Left cardiac atrium (tissue), 4 donors: ENCODE measurements around the gene BAIAP2L2. TPM values are rescaled to one million over a fixed set of nuclear protein-coding genes. Genes with fewer than 3 reads are reported as not detected.
"Not testable (repeated sequence)": the region's sequence is repeated elsewhere in the genome, so short reads cannot be mapped to it uniquely, and the experiment has no call there.

Experiments
- ATAC-seq, 2 donors: fragments of 200-7000 bp; cut with Tn5 transposase; one replicate each; pipeline ENCODE4 v1.9.1; 2020; ENCODE audit warnings: mild to moderate bottlenecking in 2 of 2, moderate library complexity in 2 of 2
- DNase-seq: peaks from one replicate; pipeline ENCODE4 v3.0.0-alpha.2; 2020
- intact Hi-C, 2 donors: fragments of 100-400 bp; cut with DNase I; formaldehyde crosslinking; loops; one replicate each; pipeline versions ENCODE4 v1.14.1 to v1.15.1; 2022 to 2023
- long read RNA-seq: library from polyadenylated mRNA; unstranded; transcript quantifications from one replicate; pipeline ENCODE4 v2.0.0, GENCODE V29; 2021
- total RNA-seq, 2 donors: library from RNA; stranded (reverse); fragmentation: NEBNext Ultra II Directional; extraction: Animal tissue kit (Norgen Biotek cat#: 25700); gene quantifications; one replicate each; pipeline ENCODE4 v1.2.1, GENCODE V29; 2021
- donor health status: DM: no; HTN: yes; CAD: no.
- donor health status: DM: no; HTN: yes; CAD: no; lungs with severe emphysema.
- donor health status: DM: yes; HTN: yes; CAD: no.
- donor health status: Dilated cardiomyopathy.

BAIAP2L2 gene, protein sequence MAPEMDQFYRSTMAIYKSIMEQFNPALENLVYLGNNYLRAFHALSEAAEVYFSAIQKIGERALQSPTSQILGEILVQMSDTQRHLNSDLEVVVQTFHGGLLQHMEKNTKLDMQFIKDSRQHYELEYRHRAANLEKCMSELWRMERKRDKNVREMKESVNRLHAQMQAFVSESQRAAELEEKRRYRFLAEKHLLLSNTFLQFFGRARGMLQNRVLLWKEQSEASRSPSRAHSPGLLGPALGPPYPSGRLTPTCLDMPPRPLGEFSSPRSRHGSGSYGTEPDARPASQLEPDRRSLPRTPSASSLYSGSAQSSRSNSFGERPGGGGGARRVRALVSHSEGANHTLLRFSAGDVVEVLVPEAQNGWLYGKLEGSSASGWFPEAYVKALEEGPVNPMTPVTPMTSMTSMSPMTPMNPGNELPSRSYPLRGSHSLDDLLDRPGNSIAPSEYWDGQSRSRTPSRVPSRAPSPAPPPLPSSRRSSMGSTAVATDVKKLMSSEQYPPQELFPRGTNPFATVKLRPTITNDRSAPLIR
- total RNA-seq: under 1 TPM; 0.63 to 0.65 TPM
- long read RNA-seq: 0 reads

DNA sequence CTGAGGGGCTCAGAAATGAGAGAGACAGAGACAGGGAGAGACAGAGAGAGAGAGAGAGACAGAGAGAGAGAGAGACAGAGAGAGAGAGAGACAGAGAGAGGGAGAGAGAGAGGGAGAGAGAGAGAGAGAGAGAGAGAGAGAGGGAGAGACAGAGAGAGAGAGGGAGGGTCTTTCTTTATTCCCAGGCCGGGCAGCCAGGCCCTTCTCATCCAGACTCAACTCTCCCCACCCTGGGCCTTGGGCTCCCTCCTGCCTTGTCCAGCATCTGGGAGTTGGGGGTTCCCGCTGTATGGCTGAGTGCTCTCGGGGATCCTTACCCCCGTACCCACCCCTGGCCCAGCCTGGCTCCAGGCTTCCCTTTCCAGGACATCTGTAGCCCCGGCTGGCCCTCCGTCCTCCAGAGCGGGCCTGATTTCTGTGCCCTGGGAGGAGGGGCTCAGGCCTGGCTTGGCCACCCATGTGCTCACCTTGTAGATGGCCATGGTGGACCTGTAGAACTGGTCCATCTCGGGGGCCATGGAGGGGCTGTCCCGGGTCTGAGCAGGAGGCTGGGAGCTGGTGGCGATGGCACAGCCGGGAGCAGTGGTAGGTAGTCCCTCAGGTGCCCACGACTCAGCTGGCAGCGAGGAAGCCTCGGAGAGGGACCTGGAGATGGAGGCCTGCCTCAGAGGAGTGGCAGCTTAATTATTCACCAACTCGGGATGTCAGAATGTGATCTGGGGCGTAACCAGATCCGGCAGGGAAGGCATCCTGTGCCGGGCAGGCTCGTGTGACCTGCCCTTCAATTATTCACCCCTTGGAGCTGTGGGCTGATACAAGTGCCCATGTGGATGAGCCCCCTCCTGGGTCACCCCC is at the start of gene BAIAP2L2:
Gene BAIAP2L2, minus strand, starts transcription at position 677 of the 855 bp plus-strand sequence. Its CDS starts 159 bp downstream, at position 518.
- intact Hi-C loops: loop anchor here (10.0 kb wide), 4 partner anchors 55 to 195 kb away; partner anchors contain the start of gene MAFF (in 1 of the 2)
- ATAC-seq (no peak), DNase-seq (no peak)

DNA sequence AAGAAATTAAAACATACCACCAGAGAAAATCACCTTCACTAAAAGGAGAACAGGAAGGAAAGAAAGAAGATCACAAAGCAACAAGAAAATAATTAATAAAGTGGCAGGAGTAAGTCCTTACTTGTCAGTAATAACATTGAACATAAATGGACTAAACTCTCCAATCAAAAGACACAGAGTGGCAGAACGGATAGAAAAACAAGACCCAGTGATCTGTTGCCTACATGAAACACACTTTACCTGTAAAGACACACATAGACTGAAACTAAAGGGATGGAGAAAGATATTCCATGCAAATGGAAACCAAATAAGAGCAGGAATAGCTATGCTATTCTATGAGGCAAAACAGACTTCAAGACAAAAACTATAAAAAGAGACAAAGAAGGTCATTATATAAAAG is 45.2 kb upstream of the BAIAP2L2 start:
- intact Hi-C loops: no loop called here
- no peak for DNase-seq
- ATAC-seq: no peak

DNA sequence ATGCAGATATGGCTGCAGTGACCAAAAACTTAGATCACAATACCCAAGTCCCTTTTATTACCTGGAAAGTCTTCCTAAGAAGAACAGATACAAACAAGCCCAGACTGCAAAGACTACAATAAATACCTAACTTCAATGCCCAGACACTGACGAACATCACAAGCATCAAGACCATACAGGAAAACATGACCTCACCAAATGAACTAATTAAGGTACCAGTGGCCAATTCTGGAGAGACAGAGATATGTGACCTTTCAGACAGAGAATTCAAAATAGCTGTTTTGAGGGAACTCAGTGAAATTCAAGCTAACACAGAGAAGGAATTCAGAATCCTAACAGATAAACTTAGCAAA is 44.1 kb upstream of the BAIAP2L2 start:
- DNase-seq, intact Hi-C loops, ATAC-seq: not testable (repeated sequence)

DNA sequence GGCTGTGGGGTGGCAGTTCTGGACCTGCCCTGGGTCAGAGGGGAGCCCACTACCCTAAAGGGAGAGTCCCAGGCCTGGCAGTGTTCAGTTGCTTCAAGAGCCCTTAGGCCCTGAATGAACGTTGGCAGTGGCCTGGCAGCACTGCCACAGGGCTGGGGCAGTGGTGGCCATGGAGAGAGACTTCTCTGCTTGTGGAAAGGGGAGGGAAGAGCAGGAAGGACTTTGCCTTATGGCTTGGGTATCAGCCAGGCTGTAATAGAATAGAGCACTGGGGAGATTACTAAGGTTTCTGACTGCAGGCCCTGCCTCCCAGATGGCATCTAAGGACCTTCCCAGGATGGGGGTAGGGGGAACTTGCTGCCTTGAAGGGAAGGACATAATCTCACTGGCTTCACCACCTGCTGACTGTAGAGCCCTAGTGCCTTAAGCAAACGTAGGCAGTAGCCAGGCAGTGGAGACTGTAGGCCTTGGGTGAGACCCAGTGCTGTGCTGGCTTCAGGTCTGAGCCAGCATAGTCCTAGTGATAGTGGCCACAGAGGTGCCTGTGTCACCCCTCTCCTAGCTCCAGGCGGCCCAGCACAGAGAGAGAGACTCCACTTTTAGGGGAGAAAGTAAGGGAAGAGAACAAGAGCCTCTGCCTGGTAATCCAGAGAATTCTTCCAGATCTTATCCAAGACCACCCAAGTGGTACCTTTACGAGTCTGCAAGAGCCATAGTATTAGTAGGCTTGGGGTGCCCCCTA is 43.5 kb upstream of the BAIAP2L2 start:
- intact Hi-C loops: no loop called here
- ATAC-seq: no peak
- DNase-seq: no peak

DNA sequence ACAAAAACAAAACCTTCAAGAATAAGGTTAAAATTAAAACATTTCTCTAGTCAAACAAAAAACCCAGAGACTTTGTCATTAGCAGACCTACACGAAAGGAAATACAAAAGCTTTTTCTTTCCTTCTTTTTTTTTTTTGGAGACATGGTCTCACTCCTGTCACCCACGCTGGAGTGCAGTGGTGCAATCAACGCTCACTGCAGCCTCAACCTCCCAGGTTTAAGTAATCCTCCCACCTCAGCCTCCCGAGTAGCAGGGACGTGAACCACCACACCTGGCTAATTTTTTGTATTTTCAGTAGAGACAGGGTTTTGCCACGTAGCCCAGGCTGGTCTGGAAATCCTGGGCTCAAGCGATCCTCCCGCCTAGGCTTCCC is 40.6 kb upstream of the BAIAP2L2 start:
- ATAC-seq (no peak), DNase-seq (no peak)
- intact Hi-C loops: no loop called here

DNA sequence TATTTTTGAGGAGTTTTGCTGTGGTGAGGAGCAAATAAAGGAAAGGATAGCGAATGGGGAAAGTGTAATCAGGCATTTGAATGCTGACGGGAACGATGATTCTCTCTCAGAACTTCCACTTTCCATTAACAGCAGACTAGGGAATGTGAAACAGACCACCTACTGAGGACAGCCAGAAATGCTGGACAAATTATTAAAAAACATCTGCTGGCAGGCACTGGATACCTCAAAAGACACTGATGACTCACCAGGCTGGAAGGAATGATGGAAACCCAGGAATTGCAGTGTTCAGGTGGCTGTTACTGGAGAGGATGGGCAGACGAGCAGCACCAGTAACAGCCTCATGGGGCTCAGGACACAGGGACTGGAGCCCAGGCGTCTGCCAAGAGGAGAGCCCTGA is 37.8 kb upstream of the BAIAP2L2 start:
- DNase-seq: no peak
- intact Hi-C loops: no loop called here
- ATAC-seq: no peak

DNA sequence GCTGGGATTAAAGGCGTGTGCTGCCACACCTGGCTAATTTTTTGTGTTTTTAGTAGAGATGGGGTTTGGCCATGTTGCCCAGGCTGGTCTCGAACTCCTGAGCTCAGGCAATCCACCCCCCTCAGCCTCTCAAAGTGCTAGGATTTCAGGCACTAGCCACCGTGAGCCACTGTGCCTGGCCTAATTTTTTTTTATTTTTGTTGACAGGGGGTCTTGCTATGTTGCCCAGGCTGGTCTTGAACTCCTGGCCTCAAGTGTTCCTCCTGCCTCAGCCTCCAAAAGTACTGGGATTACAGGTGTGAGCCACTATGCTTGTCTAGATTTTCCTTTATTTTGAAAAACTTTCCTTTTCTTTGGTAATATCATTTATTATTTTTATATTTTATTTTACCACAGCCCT is 35.7 kb upstream of the BAIAP2L2 start:
- intact Hi-C loops, DNase-seq, ATAC-seq: not testable (repeated sequence)

DNA sequence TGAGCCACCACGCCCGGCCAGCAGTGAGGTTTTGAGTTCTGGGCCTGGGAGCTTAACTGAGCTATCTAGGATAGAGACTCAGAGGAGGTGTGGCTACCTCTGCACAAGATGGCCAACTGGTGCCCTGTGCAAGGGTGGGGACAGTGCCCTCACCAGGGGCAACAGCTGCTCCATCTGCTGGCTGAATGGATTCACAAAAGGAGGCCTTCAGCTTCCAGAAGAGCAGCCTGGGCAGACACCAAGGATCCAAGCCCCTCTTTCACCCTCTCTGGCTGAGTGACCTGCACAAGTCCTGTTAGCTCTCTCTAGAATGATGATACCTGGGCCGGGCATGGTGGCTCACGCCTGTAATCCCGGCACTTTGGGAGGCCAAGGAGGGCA is 33.5 kb upstream of the BAIAP2L2 start:
- no peak for DNase-seq
- no peak for ATAC-seq
- intact Hi-C loops: no loop called here

DNA sequence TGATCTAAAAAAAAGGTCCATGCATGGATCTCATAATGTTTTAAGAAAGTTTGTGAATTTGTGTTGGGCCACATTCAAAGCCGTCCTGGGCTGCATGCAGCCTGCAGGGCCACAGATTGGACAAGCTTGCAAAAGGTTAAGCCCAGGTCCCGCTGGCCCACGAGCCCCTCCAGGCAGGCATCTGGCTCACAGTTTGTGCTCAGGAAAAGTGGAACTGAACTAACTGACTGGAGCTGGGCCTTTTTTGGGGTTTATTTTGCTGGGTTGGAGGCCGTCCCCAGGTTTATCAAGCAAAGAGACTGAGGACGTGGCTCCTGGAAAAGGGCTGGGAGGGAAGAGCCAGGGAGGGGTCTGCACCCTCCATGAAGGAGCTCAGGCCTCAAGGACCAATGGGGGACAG is 32.1 kb upstream of the BAIAP2L2 start:
- no peak for DNase-seq
- intact Hi-C loops: no loop called here
- ATAC-seq: no peak

DNA sequence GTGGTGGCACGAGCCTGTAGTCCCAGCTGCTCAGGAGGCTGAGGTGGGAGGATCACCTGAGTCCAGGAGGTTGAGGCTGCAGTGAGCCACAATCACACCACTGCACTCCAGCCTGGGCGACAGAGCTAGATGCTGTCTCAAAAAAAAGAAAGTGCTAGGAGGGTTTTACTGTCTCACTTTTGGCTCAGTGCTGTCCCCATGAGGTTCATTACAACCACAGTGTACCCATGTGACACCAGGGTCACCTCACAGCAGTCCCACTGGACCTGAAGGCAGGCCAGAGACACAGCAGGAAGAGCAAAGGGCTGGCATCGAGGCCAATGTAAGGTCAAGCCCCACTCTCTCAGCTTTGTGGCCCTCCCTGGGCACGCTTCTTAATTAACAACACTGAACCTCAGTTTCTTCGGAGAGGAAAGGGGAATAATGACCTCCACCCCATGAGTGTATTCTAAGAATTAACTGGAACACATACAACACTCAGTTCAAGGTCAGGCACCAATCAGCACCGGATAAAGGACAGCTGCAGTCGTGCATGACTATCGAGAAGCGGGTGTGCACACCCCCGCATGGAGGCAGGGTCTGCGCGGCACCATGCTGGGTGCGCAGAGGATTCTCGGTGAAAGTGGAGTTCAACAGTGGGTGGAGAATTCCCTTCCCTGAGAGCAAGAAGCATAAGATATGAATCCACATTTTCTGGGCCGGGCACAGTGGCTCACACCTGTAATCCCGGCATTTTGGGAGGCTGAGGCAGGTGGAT is 30.9 kb upstream of the BAIAP2L2 start:
- ATAC-seq: no peak
- intact Hi-C loops: no loop called here
- DNase-seq: no peak

DNA sequence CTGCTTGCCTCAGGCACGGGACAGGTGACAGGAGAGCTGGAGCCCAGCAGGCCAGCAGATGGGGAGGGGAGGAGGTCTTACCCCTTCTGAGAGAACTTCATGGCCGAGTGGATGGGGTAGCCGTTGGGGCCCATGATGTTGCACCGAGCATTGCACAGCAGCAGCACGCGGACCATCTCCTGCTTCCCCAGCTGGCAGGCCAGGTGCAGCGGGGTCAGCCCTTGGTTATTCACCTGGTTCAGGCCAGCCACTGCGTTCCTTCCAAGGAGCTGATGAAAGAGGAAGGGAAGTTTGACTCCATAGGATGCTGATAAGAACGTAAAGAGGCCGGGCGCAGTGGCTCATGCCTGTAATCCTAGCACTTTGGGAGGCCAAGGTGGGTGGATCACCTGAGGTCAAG is 29.4 kb upstream of the BAIAP2L2 start:
- intact Hi-C loops: no loop called here
- ATAC-seq (no peak), DNase-seq (no peak)

DNA sequence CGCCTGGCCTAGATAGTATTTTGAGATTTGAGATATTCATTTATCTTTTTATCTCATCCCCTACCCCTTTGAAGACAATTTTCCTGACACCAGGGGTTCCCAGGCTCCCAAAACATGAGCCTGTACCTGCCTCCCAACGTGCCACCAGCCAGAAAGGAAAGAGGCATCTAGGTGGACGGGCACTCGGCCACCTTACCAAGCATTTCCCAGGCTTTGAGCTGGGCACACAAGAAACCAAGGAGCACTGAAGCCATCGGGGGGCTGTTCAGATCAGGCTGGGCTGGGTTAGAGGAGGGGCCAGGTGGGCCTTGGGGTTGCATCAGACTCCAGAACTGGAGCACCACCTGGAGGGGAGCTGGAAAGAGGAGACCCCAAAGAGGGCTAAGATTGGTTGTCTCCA is 28.5 kb upstream of the BAIAP2L2 start:
- intact Hi-C loops: no loop called here
- no peak for ATAC-seq
- no peak for DNase-seq

DNA sequence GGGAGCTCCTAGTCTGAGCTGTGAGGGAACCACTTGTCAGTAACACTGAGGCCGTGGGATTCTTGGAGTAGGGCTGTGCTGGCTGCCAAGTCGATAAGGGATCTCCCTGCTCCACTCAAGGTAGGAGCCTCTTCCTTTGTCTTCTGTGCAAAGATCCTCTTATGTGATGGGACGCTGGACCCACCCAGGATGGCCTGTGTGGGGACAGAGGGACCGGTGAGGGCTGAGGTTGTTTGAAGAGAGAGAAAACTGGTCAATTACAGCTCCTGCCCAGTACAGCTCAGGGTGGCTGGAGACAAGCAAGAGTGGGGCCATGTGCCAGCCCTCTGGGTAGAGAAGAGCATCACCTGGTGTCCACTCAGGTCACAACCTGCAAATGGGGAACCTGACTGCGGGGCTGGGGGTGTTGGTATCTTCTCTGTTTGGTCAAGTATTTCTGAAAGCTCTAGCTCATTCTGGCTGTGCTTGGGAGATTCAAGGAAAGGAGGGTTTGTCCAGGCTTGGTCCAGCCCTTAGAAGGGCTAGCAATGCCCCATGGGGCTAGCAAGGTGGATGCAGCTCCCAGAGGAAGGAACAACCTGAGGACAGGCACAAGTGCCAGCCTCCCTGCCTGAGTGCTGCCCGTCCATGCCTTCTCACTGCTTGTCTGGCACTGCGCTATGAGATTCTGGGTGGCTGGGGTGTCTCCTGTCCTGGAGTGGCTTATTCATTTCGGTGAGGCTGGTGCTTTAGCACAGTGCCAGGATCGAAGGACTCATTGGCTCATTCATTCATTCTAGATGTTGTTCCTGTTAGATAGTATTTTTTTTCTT is 27.6 kb upstream of the BAIAP2L2 start:
- no peak for ATAC-seq
- intact Hi-C loops: no loop called here
- no peak for DNase-seq

DNA sequence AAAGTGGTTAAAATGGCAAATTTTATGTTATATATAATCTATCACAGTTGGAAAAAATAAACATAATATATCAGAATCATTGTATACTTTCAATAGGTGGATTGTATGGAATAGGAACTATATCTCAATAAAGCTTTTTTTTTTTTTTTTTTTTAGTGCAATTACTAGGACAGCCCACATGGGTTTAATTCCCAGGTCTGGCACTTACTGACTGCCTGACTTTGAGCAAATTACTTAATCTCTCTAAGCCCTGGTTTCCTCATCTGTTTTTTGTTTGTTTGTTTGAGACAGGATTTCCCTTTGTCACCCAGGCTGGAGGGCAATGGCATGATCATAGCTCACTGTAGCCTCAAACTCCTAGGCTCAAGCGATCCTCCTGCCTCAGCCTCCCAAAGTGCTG is 26.1 kb upstream of the BAIAP2L2 start:
- no peak for DNase-seq
- ATAC-seq: no peak
- intact Hi-C loops: no loop called here

DNA sequence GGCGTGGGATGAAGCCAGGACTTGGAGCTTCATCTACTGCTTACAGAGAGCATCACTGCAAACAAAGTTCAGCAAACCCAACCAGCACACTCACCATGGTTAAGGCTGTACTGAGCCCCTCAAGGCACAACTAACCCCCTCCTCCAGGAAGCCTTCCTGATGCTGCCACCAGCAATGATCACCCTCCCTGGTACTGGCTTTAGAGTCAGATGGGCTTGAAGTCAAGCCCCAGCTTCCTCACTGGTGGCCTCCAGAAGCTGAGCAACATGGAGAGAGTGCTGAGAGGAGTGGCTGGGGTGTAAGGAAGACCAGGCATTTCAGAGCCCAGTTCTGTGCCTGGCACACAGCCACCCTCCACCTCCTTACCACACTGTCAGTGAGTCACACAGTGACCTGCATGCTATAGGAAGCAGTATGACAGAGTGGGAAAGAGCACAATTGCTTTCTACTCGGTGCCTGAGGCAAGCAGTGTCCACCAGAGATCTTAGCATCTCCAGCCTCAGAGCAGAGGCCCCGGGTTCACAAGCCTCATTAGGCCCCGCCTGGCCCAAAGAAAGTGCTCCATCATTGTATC is 24.7 kb upstream of the BAIAP2L2 start:
- no peak for DNase-seq
- peak in 1 of 2 donors; percentile 18 for ATAC-seq
- intact Hi-C loops: no loop called here

DNA sequence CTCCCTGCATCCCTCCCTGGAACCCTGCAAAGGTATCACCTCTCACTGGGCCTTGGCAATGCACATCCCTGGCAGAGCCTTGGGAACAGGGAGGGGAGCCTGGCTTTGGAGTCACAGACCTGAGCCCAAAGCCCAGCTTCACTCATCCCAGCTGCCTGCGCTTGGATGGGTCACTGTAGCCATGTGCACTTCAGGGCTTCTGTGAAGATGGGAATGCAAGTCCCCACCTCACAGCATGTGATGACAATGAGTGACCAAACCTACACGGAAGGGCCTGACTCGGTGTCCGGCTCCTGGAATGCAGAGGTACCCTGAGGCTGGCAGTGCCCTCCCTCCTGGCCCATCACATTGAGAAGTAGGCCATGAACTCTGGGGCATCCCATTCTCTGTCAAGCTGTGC is 22.8 kb upstream of the BAIAP2L2 start:
- intact Hi-C loops: no loop called here
- ATAC-seq (no peak), DNase-seq (no peak)

DNA sequence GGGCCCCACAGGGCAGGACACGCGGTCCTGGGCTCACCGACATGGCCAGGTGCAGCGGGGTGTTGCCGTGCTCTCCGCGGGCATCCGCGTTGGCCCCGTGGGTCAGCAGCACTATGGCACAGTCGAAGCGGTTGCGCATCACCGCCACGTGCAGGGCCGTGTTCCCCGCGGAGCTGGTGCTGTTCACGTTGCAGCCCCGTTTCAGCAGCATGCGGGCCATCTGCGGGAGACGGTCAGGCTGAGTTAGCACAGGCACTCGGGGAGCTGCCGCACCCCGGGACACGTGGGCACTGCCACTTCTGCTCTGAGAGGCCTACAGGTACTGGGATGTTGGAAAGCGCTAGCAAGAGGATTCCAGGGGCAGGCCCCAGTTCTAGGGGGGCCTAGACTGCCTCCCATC is 22.3 kb upstream of the BAIAP2L2 start:
- intact Hi-C loops: no loop called here
- no peak for ATAC-seq

DNA sequence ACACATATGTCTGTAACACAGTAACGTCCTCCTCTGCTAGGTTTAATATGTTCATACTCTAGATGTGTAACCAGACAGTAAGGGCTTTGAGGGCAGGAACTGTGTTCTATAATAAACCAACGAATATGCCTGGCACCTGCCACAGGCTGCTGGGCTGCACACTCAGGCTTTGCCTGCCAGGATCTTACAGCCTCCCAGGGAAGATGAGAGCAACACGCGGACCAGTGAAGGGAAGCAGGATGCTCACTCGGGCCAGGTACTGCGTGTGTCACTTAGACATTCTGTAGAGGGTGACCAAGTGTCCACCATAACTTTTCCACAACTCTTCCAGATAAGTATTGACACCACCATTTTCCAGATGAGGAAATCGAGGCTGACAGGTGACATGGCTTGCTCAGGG is 21.7 kb upstream of the BAIAP2L2 start:
- ATAC-seq (no peak), DNase-seq (no peak)
- intact Hi-C loops: no loop called here

More for the DNA sequence above, 22.3 kb upstream of the BAIAP2L2 start:
- no peak for DNase-seq
